Measurements from ENCODE around the gene CRNKL1. TPM values are rescaled to one million over a fixed set of nuclear protein-coding genes. Genes with fewer than 3 reads are reported as not detected.

CRNKL1 gene
- total and polyA plus RNA-seq, 11 donors = 11.4 to 21.5 (median 15.7) TPM

GRCh38 chr20:20075032-20075431 is 22.8 kb upstream of the CRNKL1 start:
- ATAC-seq = no peak
- Histone ChIP-seq H3K36me3 (no peaks in the 10 kb centered on the region), H3K27me3 (peaks cover 0 to 6% (median 0%) of the 10 kb centered on the region in 9 donors), H3K4me1 (peaks cover 0 to 13% (median 0%) of the 10 kb centered on the region in 12 donors), H3K27ac (no peak overlapping the region), H3K4me3 (no peak overlapping the region), H3K9me3 (no peaks in the 10 kb centered on the region)
- TF ChIP-seq POLR2A (IDR thresholded peaks at IDR 0.05) (no peak), CTCF (IDR thresholded peaks at IDR 0.05) (no peak)
- WGBS, 4 donors = 81 to 89% (median 86%) methylated on average over 4 of the region's 4 CpGs
- intact Hi-C loops (cut with DNase I) = no loop called here
- no peak for DNase-seq

GRCh38 chr20:20073801-20074371 is 21.6 kb upstream of the CRNKL1 start:
- no peak for DNase-seq
- Histone ChIP-seq H3K4me1 (peaks cover 0 to 13% (median 0%) of the 10 kb centered on the region in 12 donors), H3K27me3 (peaks cover 0 to 6% (median 0%) of the 10 kb centered on the region in 9 donors), H3K27ac (no peak overlapping the region), H3K36me3 (no peaks in the 10 kb centered on the region), H3K9me3 (no peaks in the 10 kb centered on the region), H3K4me3 (no peak overlapping the region)
- ATAC-seq = no peak
- TF ChIP-seq CTCF (IDR thresholded peaks at IDR 0.05) (no peak), POLR2A (IDR thresholded peaks at IDR 0.05) (no peak)
- intact Hi-C loops (cut with DNase I) = loop anchor here in 1 of 10 donors (5.0 kb wide), 1 partner anchor 288 kb away; no protein-coding TSS in a partner anchor
- WGBS, 4 donors = 64 to 71% (median 68%) methylated on average over 15 of the region's 15 CpGs

- WGBS, 4 donors = 30 to 39% (median 33%) methylated on average over 10 of the region's 10 CpGs
Measured at GRCh38 chr20:20070871-20071726, 18.8 kb upstream of the CRNKL1 start.

More at GRCh38 chr20:20070871-20071726, 18.8 kb upstream of the CRNKL1 start:
- DNase-seq = peak in 2 of 5 donors; percentile 38 to 63
- peaks cover 0 to 13% (median 0%) of the 10 kb centered on the region in 12 donors for H3K4me1 ChIP-seq
- intact Hi-C loops (cut with DNase I) = loop anchor here in 1 of 10 donors (5.0 kb wide), 1 partner anchor 291 kb away; no protein-coding TSS in a partner anchor
- H3K27ac ChIP-seq = peak overlapping the region in 9 of 12 donors; percentile 10 to 71 (median 61)
- peaks cover 0 to 4% (median 0%) of the 10 kb centered on the region in 9 donors for H3K27me3 ChIP-seq
- no peaks in the 10 kb centered on the region for H3K36me3 ChIP-seq
- peak; percentile 64 to 77 (median 74) for ATAC-seq
- no peaks in the 10 kb centered on the region for H3K9me3 ChIP-seq
- H3K4me3 ChIP-seq = no peak overlapping the region
- no peak for TF ChIP-seq CTCF (IDR thresholded peaks at IDR 0.05)
- no peak for TF ChIP-seq POLR2A (IDR thresholded peaks at IDR 0.05)
